ENCODE measurements around the gene MATN3. TPM values are rescaled to one million over a fixed set of nuclear protein-coding genes. Genes with fewer than 3 reads are reported as not detected.

MATN3 gene
- total RNA-seq, 2 donors from 2014 or later: not detected

- ATAC-seq: no peak
- WGBS, 2 donors: 63 to 79% methylated on average over 2 of the region's 2 CpGs
- TF ChIP-seq CTCF (IDR thresholded peaks at IDR 0.05) (no peak), POLR2A (IDR thresholded peaks at IDR 0.05) (no peak)
- intact Hi-C loops (cut with DNase I): no loop called here
- Histone ChIP-seq H3K27ac (no peak overlapping the region), H3K9me3 (no peaks in the 10 kb centered on the region), H3K4me3 (no peak overlapping the region), H3K36me3 (replicated peaks in 1 of 2; ENCODE audit: insufficient read depth in 1 of 2, low read depth in 2 of 2) (peaks cover 0 to 46% of the 10 kb centered on the region in 2 donors), H3K4me1 (peaks cover 15% of the 10 kb centered on the region), H3K27me3 (no peaks in the 10 kb centered on the region)
- no peak for DNase-seq
Observed at GRCh38 chr2:20037660-20038059, 25.2 kb upstream of the MATN3 start.

GRCh38 chr2:20035955-20036666 lies 23.6 kb upstream of the MATN3 start:
- H3K36me3 ChIP-seq (replicated peaks in 1 of 2; ENCODE audit: insufficient read depth in 1 of 2, low read depth in 2 of 2): peaks cover 0 to 58% of the 10 kb centered on the region in 2 donors
- DNase-seq (no peak), ATAC-seq (no peak)
- H3K27me3 ChIP-seq: no peaks in the 10 kb centered on the region
- H3K4me3 ChIP-seq: no peak overlapping the region
- no peak overlapping the region for H3K27ac ChIP-seq
- no peaks in the 10 kb centered on the region for H3K9me3 ChIP-seq
- TF ChIP-seq CTCF (IDR thresholded peaks at IDR 0.05) (no peak), POLR2A (IDR thresholded peaks at IDR 0.05) (no peak)
- H3K4me1 ChIP-seq: peaks cover 5% of the 10 kb centered on the region
- 66 to 80% methylated on average over 4 of the region's 4 CpGs for WGBS, 2 donors
- intact Hi-C loops (cut with DNase I): no loop called here

DNA sequence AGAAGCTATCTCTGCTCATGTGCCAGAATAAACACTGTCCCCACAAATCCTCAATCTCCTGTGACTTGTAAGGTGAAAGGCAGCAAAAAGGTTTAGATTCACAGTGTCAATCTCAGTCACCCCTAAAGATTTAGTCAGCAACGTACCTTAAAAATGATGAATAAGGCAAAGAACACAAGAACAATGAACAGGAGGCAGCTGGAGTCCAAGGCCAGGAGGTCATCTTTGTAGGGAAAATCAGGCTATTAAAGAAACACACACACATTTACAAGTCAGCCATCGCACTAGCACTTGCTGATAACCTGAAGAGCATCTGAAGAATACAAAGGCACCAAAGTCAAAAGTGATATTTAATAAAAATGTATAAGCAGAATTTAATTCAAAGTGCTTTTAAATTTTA lies 22.4 kb upstream of the MATN3 start:
- H3K27me3 ChIP-seq: no peaks in the 10 kb centered on the region
- DNase-seq (no peak), ATAC-seq (no peak)
- H3K36me3 ChIP-seq (replicated peaks in 1 of 2; ENCODE audit: insufficient read depth in 1 of 2, low read depth in 2 of 2): peaks cover 0 to 58% of the 10 kb centered on the region in 2 donors
- intact Hi-C loops (cut with DNase I): no loop called here
- no peak overlapping the region for H3K27ac ChIP-seq
- H3K4me3 ChIP-seq: no peak overlapping the region
- 56 to 59% methylated on average over 2 of the region's 2 CpGs for WGBS, 2 donors
- no peak for TF ChIP-seq CTCF (IDR thresholded peaks at IDR 0.05)
- TF ChIP-seq POLR2A (IDR thresholded peaks at IDR 0.05): no peak
- H3K9me3 ChIP-seq: no peaks in the 10 kb centered on the region
- H3K4me1 ChIP-seq: no peaks in the 10 kb centered on the region

DNA sequence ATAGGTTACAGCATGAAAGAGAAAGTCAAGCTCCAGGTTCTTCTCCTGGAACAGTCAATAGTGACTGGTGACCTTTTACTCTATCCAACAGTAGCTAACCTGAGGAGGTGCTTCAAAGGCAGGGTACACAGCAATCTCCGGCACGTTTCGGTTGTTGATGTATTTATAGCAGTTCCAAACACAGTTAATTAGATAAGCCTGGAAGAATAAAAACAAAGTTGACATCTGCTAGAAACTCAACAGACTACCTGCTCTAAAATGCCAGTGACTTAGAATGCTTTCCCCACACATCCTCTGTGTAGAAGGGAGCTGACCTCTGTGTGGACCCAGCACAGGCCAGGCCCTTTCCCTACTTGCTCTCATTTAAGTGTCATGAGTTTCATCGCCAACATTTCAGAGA lies 21.8 kb upstream of the MATN3 start:
- H3K27ac ChIP-seq: no peak overlapping the region
- ATAC-seq (no peak), DNase-seq (no peak)
- no peaks in the 10 kb centered on the region for H3K27me3 ChIP-seq
- H3K4me3 ChIP-seq: no peak overlapping the region
- intact Hi-C loops (cut with DNase I): no loop called here
- peaks cover 0 to 55% of the 10 kb centered on the region in 2 donors for H3K36me3 ChIP-seq (replicated peaks in 1 of 2; ENCODE audit: insufficient read depth in 1 of 2, low read depth in 2 of 2)
- 60 to 67% methylated on average over 4 of the region's 4 CpGs for WGBS, 2 donors
- no peaks in the 10 kb centered on the region for H3K9me3 ChIP-seq
- TF ChIP-seq CTCF (IDR thresholded peaks at IDR 0.05) (no peak), POLR2A (IDR thresholded peaks at IDR 0.05) (no peak)
- no peaks in the 10 kb centered on the region for H3K4me1 ChIP-seq

- Histone ChIP-seq H3K4me3 (no peak overlapping the region), H3K27me3 (no peaks in the 10 kb centered on the region), H3K27ac (no peak overlapping the region), H3K4me1 (no peaks in the 10 kb centered on the region), H3K36me3 (replicated peaks in 1 of 2; ENCODE audit: insufficient read depth in 1 of 2, low read depth in 2 of 2) (peaks cover 0 to 51% of the 10 kb centered on the region in 2 donors), H3K9me3 (no peaks in the 10 kb centered on the region)
- TF ChIP-seq CTCF (IDR thresholded peaks at IDR 0.05) (no peak), POLR2A (IDR thresholded peaks at IDR 0.05) (no peak)
- intact Hi-C loops (cut with DNase I): no loop called here
- no peak for ATAC-seq
- DNase-seq: no peak
- WGBS, 2 donors: 80 to 86% methylated on average over 3 of the region's 3 CpGs
Observed at GRCh38 chr2:20033322-20033721, 20.9 kb upstream of the MATN3 start.
